GM11168 (cell line): ENCODE measurements around the gene TMEM156.
"Not testable (repeated sequence)": the region's sequence is repeated elsewhere in the genome, so short reads cannot be mapped to it uniquely, and the experiment has no call there.

Experiments
- in situ Hi-C: fragments of 300-500 bp; cut with MboI; formaldehyde crosslinking; loops from one replicate; pipeline ENCODE4 v1.12.0; 2022; ENCODE audit warnings: low sequenced_read_pairs; ENCODE audit not compliant: unreplicated experiment

Gene TMEM156

DNA sequence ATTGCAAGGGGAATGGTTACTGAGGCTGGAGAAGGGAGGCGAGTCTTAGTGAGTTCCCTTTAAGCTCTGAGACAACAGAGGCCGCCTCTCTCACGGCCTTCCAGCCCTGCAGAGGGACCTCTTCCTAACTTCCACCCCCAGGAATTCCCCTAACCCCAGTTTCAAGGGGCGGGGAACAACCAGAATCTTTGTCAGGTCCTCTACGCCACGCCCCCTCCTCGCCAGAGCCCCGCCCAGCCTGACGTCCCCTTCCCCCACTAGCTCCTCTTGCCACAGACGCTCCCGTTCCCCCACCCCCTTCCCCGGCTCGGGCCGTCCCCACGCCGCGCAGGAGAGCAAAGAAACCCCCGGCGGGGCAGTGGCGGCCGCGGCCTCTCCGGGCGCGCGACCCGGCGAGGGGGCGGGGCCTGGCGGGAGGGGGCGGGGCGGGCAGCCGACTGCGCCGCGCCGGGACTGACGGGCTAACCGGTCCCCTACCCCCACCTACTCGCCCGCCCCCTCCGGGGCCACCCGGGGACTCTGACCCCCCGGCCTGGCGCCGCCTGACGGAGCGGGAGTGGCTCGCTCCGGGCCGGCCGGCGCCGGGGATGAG, 12.3 kb upstream of the TMEM156 start:
- in situ Hi-C loops: no loop called here

DNA sequence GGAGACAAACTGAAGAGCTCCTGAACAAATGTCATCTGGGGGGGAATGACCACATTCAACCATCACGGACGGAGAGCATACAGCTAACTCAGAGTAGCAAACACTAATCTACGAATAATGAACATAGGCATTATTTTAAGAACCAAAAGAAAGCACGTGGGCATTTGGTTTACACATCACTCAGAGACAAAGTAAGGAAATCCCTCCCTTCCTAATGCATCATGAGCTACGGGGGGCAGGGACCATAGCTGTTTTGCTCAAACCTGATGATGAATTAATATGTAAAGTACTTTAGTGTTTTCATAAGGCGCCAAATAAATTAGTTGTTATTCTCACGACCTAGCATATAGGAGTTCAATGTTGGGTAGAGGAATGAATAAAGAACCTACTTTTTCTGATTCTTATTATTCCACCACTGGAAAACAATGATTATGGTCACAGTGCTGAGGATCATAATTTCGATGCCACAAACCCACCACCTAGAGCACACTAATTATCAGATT, 11.7 kb upstream of the TMEM156 start:
- in situ Hi-C loops: no loop called here

DNA sequence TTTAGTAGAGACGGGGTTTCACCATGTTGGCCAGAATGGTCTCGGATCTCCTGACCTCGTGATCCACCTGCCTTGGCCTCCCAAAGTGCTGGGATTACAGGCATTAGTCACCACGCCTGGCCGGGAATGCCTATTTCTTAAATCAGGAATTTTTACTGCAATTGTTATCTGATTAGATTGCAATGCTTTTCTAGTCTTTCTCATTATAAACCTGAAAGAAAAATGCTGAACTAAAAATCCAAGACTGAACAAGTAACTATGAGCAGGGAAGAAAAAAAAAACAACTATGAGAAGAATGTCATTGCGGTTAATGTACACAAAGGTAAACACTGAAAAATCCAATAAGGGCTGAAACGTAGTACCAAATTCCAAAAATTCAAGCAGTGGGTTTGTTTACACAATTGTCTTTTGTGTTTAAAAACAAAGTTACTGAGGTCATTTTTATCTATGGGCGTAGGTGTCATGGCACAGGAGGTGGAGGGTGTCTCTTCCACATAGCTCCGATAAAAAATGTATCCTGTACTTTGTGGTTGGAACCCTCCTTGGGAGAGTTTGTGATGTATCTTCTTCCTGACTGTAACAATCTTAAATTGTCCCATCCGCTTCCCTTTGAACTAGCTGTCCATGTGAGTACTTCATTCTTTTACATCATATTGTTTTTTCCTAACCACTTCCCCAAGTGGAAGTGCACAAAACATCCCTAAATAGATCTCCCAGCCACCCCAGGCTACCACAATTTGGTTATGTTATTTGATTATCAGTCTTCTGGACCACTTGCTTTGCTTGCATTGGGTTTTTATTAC, 11.1 kb upstream of the TMEM156 start:
- in situ Hi-C loops: no loop called here

GRCh38 chr4:39042366-39042765, 10.2 kb upstream of the TMEM156 start:
- in situ Hi-C loops: no loop called here

- in situ Hi-C loops: no loop called here
Measured at GRCh38 chr4:39039108-39039507, 6.9 kb upstream of the TMEM156 start.

GRCh38 chr4:39037941-39038340, 5.7 kb upstream of the TMEM156 start:
- in situ Hi-C loops: no loop called here

DNA sequence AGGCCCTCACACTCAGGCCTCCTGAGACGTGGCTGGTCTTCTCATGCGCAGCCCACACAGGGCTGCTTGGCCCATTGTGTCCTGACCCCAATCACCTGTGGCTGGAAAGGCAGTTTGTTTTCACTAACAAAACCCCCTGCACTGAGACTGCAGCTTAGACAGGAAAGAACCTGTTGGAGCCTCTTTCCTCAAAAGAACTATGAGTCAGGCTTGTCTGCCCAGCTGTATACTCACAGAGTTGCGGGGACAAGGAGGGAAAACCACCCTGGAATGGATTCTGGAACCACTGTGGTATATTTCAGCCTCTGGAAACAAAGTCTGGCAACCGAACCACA, 5.2 kb upstream of the TMEM156 start:
- in situ Hi-C loops: no loop called here

DNA sequence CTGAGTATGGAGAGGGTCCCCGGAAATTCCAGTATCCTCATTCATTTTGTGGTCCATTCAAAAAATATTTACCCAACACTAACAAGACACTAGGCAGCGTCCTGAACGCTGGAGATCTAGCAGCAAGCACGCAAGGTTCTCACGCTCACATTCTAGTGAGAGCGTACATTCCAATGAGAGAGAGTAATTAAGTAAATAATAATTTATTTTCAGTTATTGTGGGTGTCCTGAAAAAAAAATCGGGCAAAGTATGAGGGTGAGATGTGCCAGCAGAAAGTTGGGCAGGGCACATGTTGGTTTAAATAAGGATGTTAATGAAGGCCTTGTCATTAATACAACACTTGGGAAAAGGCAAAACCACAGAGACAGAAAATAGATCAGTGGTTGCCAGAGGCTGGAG, 4.0 kb upstream of the TMEM156 start:
- in situ Hi-C loops: no loop called here

DNA sequence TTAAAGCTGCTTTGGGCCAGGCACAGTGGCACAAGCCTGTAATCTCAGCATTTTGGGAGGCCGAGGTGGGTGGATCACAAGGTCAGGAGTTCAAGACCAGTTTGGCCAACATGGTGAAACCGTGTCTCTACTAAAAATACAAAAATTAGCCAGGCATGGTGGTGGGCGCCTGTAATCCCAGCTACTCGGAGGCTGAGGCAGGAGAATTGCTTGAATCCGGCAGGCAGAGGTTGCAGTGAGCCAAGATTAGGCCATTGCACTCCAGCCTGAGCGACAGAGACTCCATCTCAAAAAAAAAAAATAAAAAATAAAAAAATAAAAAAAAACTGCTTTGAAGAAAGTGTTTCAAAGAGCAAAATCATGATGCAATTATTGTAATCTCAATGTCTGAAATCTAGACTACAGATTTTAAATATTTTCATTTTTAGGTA, 604 bp downstream of the TMEM156 start:
- in situ Hi-C loops: not testable (repeated sequence)

DNA sequence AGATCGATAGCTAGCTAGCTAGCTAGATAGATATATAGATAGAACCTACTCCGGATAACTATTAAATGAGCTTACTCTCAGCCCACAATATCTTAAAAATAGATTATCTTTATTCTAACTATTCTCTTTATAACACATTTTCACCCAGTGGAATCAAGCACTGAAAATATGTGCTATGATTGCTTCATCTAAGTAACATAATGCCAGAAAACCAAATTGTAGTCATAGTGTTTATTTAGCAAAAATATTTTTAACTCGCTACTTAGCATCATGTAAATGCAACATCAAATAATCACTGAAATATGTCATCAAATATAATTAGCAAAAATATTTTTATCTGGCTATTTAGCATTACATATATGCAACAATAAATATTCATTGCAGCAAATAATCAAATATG, 1.5 kb downstream of the TMEM156 start:
- in situ Hi-C loops: no loop called here

DNA sequence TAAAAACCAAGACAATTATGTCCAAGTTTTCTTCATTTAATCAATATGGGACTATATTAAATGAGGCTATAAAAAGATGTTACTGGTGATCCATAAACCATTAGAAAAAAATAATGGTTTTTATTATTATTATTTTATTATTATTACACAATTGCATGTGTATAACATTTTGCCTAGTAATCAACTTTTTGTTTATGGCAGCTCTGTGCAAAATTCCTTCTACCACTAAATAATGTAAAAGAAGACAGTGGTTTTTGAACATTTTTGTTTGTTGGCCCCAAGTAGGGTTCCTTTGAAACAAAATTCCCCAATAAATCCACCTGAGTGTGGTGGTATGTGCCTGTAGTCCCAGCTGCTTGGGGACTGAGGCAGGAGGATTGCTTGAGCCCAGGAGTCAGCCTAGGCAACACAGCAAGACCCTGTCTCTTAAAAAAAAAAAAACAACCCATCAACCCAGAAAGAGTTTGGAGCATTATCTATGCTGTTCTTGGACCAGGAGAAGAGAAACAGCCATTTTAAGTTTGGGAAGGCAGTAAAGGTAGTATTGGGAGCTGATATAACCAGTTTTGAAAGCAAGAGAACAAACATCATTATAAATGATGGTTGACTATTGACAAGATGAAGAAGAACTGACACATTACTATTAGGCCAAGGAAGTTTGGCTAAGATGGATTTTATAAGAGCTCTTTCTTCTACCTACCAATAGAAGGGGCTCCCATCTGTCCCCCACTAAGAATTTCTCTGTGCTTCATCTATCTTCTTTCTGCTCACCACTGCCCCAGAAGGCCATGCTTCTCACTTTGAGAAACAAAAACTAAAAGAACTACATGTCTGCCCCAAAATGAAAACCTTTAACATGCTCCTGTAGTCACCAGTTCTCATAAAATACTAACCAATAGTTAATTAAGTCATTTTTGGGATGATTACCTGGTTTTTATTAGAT, 2.2 kb downstream of the TMEM156 start:
- in situ Hi-C loops: no loop called here

- in situ Hi-C loops: no loop called here
Measured at GRCh38 chr4:39026096-39026495, 6.1 kb downstream of the TMEM156 start.

GRCh38 chr4:39025552-39026085, 6.6 kb downstream of the TMEM156 start:
- in situ Hi-C loops: no loop called here

DNA sequence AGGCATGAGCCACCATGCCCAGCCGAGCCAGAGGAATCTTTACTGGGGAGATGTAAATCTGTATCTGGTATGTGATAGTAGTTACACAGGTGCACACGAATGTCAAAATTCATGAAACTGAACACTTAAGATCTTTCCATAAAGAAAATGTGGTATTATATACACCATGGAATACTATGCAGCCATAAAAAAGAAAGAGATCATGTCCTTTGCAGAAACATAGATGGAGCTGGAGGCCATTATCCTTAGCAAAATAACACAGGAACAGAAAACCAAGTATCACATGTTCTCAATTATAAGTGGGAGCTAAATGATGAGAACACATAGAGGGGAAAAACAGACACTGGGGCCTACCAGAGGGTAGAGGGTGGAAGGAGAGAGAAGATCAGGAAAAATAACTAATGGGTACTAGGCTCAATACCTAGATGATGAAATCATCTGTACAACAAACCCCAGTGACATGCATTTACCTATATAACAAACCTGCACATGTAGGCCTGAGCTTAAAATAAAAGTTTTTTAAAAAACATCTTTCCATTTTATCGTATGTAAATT, 7.8 kb downstream of the TMEM156 start:
- in situ Hi-C loops: no loop called here

DNA sequence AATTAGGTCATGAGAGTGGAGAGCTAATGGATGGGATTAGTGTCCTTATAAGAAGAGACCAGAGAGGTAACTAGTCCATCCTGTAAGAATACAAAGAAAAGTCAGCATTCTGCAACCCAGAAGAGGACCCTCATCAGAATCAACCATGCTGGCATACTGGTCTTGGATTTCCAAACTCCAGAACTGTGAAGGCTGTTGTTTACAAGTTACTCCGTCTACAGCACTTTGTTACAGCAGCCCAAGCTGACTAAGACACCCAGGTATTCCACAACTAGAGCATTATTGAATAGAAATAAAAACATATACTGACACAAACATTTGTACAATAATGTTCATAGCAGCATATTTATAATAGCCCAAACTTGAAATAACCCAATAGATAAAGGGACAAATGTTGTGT, 9.2 kb downstream of the TMEM156 start:
- in situ Hi-C loops: no loop called here

DNA sequence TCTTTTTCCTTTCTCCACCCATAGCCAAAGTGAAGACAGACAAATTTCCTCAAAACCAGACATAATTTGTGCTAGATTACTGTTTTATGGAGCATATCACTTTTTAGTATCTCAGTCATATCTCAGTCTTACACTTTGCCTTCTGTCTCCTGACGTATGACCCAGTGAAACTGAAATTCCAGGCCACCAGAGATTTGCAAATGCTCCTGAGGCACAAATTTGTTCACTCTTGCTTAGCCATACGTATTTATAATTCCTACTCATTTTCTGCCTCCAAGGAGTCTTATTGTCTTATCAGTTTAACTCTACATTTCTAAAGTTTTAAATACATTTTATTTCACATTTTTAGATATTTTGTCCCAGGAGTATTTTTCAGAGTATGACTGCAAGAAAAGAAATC, 10.0 kb downstream of the TMEM156 start:
- in situ Hi-C loops: no loop called here

DNA sequence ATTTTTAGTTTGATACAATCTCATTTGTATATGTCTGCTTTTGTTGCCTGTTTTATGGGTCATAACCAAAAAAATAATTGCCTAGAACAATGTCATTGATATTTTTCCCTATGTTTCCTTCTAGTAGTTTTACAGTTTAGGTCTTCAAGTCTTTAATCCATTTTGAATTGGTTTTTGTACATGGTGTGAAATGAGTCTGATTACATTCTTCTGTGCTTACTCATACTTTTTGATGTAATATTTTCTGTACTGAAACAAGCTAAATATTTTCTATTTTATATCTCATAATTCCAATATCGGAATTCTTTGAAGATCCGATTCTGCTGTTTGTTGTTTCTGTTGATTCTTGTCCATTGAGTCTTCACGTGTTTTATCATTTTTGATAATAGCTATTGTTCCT, 10.6 kb downstream of the TMEM156 start:
- in situ Hi-C loops: no loop called here

- in situ Hi-C loops: no loop called here
Measured at GRCh38 chr4:39020130-39020529, 12.1 kb downstream of the TMEM156 start.

- in situ Hi-C loops: no loop called here
Measured at GRCh38 chr4:39014028-39014427, 18.2 kb downstream of the TMEM156 start.

- in situ Hi-C loops: no loop called here
Measured at GRCh38 chr4:39004758-39005157, 27.5 kb downstream of the TMEM156 start.
